GM21360 (cell line): ENCODE measurements around the gene MRPS18C.

ENCODE experiments used
- ATAC-seq: cut with Tn5 transposase; IDR thresholded peaks from one replicate; pipeline ENCODE4 v1.9.1; 2021; ENCODE audit warnings: mild to moderate bottlenecking, moderate library complexity; ENCODE audit not compliant: unreplicated experiment

The MRPS18C gene

DNA sequence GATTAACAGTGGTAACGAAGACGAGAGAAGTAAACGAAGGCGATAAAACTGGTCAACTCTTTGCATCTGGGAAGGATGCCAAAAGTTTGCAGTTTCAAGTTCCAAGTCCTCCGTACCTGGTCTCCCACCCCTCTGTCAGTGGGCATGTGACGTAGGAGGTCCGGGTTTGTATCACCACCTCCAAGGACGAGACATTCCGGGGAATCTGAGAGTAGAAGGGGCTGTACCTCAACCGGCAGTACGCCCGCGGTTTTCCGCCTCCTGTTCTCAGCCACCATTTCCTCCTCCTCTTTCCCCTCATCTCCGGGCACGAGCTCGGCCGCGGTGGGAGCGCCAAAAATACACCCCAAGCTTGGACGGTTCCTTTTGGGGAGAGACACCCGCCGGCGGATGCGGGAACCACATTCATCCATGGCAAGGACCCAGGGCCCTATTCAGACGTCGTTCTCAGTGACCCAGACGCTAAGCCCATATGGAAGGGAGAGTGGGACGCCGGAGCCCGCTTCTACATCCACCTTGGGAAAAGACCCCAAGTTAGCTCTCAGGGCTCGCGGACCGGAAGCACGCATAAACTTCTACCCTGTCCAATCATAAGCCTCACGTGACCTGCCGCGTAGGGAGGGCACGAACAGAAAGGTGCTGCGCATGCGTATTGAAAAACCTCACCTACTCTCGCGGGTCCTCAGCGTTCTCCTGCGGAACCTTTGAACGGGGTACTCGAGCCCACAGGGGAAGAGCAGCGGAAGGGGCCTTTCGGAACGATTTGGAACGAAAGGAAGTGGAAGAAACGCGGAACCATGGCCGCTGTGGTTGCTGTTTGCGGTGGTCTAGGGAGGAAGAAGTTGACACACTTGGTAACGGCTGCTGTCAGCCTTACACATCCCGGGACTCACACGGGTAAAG is at the start of gene MRPS18C, which contains the start of gene HELQ:
MRPS18C (plus strand) TSS at position 778 of the 903 bp plus-strand sequence; CDS start at position 798, 20 bp downstream.
HELQ (minus strand) TSS at position 543 of the 903 bp plus-strand sequence; CDS start at position 413, 130 bp downstream.
- peak; percentile 93 for ATAC-seq

DNA sequence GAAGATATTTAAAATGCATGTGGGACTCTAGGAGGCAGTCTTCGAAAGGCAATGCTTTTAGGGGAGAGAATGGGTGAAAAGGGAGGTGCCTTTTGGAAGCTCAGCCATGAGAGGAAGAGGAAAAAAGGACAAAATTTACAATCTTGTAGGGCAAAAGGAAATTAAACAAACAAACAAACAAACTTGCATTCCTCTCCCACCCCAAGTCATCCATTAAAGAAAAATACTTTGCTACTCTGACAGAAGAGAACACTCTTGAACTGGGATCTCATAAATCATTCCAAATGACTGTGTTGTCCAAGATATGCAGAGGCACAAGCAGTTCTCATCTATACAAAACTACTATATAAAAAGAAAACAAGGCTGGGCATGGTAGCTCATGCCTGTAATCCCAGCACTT is 47.0 kb upstream of the MRPS18C start:
- no peak for ATAC-seq

DNA sequence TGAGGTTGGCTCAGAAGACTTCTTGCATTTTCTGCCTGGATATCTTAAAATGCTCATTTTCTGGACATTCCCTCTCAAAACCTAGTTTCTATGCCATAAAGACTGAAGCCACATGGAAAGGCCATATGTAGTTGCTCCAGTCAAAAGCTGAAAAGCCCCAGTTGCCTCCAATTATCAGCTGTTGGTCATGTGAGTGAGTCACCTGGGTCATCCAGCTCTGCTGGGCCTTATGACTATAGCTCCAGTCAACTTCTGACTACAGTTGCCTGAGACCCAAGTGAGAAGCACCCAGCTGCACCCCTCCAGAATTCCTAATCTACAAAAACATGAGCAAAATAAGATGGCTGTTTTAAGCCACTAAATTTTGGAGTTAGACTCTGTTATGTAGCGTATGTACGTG is 42.2 kb upstream of the MRPS18C start:
- no peak for ATAC-seq

DNA sequence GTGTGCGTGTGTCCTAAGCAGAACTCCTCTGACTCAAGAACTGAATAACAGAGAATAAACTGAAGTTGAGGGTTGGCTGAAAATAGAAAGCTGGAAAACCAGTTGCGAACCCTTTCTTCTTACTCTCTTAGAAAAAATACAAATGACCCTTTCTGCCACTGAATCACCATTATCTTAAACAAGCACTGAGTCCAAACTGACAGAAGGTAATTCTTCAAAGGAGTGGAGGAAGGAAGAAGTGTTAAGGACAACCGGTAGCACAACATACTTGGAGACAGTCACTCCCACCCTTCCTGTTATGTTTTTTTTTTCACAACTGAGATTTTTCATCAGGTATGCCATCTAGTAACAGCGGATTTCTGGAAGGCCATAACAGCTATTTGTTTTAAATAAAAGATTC is 38.3 kb upstream of the MRPS18C start:
- ATAC-seq, result no peak

DNA sequence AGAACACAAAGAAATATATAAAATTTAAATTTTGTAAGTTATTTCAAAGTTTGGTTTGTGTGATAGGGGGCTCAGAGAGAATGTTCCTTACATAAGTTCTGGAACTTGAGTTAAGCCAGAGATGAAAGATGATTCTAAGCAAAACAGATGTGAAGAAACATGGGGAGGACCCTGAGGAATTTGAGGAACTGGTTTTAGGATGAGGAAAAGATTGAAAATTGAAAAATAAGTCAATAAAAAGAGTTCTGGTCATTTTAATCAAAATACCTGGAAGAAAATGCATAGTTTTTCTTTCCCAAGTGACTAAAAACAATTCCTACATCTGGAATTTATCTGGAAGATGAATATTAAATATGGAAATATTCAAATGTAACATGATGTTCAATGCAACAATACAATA is 37.6 kb upstream of the MRPS18C start:
- ATAC-seq, result no peak

DNA sequence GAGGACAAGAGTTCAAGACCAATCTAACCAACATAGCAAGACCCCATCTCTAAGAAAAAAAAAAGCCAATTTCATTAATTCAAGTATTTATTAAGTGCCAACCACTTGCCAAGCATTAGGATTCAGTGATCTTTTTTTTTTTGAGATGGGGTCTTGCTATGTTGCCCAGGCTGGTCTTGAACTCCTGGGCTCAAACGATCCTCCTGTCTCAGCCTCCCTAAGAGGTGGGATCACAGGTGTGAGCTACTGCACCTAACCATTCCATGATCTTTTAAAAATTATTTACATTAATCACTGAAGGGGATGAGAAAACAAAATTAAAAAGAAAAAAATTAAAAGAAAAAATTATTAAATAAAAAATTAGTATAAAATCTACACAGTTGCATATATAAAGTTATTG is 24.7 kb upstream of the MRPS18C start:
- no peak for ATAC-seq

DNA sequence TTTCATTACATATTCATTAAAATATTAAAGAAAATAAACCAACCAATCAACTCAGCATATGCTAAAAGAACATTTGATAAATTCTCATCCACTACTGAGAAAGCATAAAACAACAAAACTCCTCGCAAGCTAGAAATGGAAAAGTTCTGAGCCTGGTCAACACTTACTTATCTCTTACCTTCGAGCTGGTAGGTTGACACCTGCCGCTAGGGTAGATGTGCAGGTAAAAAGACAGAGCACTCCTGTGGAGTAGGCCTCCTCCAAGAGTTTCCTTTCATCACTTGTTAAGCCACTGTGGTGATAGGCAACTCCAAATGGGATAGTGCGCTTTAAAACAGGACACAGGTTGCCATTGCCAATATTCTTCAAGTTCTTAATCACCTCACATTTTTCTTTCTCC is 19.2 kb upstream of the MRPS18C start:
- no peak for ATAC-seq

DNA sequence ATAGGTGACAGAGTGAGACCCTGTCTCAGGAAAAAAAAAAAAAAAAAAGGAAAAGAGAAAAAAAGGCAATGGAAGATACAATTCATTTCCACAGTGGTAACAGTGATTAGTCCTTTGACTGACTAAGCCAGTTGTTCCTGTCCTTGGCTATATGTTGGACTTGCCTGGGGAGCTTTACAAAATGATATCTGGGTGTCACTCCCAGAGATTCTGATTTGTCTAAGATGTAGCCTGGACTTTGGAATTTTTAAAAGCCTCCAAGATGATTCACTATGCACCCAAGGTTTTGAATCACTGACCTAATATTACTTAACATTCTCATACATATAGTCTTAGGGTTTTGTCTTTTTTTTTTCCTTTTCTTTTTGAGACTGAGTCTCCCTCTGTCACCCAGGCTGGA is 17.1 kb upstream of the MRPS18C start:
- no peak for ATAC-seq

DNA sequence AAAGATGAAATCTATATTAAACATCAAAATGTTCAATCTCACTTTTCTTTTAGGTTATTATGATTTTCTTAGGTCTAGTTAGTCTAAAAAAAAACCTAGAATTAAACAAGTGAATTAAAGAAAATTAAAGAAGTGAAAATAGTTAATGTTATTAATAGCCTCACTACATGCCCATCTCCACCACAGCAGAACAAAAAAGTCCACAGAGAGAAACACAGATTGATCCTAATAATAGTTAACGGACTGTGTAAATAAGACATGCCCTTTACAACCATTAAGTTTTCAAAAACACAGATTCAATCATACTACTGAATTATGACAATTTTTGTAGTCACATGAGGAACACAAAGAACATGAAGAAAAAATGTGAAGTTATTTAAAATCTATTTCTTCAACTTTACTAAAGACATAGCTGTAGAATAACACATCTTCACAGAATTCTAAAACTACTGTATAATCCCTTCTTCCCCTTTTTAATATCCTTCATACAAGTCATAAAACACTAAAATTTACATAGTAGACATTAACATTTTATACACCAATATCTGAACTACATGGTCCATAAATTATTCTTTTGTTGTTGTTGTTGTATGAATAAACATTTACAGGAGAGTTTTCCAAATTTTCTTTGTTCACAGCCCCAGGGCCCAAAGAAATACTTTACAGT is 15.6 kb upstream of the MRPS18C start:
- no peak for ATAC-seq

DNA sequence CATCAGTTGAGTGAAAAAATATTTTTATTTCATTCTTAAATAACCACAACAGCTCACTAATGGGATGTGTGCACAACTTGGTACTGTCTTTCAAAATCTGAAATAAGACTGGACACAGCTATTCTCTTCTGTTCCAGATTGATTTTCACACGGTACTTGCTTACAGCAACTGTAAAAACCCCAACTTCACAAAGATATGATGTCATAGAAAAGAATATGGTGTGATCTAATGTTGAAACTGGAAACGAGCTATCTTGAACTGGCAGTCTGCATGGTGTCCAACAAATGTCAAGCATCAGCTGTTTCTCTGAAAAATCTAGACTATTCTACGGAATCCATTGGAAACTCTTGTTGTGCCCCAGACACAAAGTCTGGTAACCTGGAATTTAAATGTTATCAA is 15.0 kb upstream of the MRPS18C start:
- ATAC-seq, result peak; percentile 73

DNA sequence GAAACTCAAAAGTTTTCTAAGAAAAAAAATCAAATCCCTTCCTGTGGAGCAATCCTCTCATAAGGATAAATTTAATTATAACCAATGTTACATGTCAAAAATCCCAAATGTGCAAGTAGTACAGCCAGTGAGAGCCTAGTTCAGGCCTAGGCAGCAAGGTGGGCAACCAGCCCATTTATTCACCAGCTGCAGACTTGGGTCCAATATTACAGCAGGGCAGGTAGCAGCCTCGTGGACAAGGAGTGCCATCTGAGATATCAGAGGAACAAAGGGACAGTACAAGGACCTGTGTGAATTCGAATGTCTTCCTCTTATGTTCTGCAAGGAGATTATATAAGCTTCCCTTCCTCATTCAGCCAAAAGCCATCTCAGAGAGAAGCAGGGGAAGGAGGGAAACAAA is 6.8 kb upstream of the MRPS18C start:
- ATAC-seq, result no peak

DNA sequence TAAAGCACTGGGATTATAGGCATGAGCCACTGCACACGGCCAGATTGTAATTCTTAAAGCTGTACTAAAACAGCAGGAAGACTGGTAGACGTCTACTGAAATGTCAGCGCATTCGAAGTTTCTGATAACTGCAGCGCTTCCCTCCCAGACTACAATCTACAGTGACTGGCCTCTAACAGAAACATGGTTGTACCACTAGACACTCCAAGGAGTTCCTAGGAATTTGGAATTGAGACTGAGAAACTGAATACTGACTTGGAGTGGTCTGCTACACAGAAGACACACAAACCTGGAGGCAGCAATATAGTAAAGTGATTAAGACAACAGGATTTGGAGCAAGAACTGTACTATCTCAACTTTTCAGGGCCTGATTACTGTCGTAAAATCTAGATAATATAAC is 1.2 kb upstream of the MRPS18C start:
- ATAC-seq, result no peak

DNA sequence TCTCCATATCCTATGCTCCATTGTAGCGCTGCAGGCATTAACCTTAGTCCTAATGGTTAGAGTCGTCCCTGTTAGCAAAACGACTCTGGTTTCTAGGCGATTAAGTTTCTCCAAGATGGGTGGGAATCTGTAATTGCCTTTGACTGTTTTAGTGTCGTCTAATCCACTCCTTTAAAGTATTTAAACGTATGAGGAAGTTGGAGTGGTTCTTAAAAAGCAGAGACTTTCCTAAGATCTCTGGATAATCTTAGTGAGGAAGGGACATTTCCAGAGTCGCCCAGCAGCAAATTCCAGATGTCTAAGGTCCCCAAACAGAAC is 285 bp downstream of the MRPS18C start:
- ATAC-seq, result no peak

DNA sequence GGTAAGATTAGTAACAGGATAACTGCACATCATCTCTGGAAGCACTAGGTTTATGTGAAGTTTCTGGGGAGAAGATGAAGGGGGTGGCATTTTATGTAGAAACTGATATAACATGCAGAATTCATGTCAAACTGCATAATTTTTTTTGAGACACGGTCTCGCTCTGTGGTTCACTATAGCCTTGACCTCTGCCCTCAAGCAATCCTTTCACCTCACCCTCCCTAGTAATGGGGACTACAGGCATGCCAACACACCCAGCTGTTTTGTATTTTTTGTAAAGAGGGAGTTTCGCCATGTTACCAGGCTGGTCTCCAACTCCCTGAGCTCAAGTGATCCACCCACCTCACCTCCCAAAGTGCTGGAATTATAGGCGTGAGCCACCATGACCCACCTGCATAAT is 17.6 kb downstream of the MRPS18C start:
- no peak for ATAC-seq

DNA sequence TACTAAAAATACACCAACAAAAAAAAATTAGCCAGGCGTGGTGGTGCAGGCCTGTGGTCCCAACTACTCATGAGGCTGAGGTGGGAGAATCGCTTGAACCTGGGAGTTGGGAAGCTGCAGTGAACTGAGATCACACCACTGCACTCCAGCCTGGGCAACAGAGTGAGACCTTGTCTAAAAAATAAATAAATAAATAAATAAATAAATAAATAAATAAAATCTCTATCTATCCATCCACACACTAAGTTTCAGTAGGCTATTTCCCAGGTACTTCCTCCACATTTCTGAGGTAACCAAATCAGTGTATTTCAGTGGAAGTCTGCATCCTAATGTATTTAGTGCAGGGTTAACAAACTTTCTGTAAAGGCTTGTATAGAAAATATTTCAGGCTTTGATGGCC is 18.1 kb downstream of the MRPS18C start:
- ATAC-seq, result no peak

DNA sequence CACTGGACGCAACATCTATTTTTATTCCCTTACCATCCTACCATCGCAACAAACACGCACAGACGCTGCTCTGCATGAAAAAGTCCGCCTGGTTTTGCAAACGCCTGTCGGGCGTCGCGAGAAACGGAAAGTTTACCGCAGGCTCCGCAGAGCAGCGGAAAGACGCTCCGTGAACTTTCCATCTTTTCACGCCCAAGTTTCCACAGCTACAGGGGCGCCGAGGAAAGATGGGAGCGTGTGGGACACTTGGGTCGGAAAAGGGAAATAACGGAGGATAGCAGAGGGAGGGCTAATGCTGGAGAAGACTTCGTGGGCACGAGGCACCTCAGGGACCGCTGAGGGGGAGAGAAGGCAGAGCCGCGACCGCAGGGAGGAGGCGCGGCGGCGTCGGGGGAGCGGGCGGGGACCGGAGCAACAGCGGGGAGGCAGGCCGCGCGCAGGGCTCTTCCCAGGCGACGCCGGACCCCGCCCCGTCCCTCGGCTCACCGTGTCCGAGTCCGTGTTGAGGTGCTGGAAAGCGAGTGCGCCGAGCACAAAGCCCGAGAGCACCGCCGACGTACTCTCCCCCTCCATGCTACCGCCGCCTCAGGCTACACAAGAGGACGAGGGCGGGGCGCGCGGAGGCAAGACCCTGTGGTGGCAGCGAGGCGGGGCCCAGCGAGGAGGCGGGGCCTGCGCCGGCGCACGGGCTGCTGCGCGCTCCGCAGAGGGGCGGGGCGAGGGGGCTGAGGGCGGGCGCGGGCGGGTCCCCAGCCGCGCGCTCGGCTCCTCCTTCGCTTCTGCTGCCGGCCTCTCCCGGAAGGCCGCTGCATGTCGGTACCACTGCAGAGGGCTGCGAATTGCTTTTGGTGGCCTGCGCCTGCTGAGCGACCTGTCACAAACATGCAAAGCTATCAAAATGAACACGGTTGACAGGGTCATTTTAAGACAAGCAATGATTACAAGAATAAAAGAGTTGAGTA is 28.9 kb downstream of the MRPS18C start, which contains the start of gene ABRAXAS1:
ABRAXAS1 (minus strand) TSS at position 601 of the 962 bp plus-strand sequence; CDS start at position 573, 28 bp downstream.
- ATAC-seq, result peak; percentile 97

DNA sequence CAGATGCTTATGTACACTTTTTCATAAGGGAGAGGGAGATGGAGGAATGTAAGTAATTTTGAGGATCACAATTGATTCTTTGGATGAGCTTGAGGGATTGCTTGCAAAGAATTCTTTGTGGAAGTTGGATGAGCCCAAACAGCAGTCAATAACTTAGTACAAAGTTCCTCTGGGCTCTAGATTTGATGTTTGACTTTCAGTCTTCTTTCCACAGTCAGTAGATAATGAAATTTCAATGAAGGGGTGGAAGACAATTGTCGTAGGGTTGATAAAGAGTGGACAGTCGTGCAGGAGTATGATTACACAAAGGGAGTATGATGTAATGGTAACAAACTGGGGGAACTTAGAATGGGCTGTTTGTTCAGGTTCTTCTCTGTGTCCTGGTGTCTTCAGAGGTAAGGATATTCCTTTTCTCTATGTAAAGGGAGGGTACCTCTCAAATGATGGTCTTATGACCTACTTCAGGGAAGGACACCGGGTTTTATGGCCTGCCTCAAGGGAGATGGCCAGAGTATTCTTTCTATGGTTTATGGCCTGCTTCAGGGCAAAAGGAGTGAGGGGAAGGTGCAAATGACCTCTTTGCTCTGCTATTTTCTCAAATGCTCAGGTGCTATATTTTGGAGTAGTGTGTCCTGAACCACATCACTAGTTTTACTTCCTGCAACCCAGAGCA is 30.7 kb downstream of the MRPS18C start:
- no peak for ATAC-seq

DNA sequence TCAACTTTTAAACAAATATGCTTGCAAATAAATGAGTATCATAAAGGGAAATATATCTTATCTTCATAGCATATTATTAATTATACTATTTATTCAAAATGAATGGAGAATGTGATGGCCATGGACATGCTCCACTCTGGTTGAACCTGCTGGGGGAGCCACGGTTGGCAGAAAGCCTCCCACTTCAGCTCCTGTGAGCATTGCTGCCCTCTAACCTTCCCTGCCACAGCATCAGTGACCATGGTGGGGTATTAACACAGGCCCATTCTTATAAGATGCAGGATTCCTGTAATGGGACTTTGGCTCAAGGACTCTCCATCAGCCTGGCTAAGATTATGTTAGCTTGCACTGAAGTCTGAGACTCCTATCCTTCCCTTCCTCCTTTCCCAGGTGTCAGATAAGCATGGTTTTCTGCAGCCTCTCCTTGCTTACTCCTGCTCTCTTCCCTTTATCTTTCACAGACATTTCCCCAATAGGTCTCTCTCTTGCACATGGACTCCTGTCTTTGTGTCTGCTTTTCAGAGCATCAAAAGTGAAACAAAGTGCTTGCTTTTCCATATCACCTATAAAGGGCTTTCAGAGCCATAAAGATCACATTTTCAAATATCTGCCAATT is 34.0 kb downstream of the MRPS18C start:
- no peak for ATAC-seq

DNA sequence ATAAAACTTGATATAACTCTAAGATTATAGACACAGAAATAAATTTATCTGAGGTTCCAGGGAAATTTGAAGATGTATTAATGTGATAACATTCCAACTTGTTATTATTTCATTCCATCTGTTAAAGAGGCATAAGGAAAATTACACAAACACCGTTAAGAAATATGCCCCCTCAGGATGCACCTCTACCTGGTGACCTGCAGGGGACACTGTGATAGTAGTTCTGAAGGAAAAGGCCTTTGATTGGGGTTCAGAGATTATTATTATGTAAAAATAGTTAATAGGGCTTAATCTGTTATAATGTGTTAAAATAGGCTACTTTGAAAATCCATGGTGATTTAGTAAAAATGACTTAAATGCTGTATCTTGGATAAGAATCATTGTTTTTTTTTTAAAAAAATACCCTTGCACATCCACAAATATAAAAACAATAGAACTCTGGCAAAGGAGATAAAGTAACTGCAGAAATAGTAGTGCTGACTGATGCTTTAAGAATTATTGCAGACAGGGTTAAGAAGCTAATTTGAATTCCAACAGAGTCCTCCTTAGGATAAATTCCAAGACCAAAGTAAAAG is 35.1 kb downstream of the MRPS18C start:
- no peak for ATAC-seq
